ENCODE results near the gene ZNF777.
"Not testable (repeated sequence)": the region's sequence is repeated elsewhere in the genome, so short reads cannot be mapped to it uniquely, and the experiment has no call there.

ZNF777 gene

DNA sequence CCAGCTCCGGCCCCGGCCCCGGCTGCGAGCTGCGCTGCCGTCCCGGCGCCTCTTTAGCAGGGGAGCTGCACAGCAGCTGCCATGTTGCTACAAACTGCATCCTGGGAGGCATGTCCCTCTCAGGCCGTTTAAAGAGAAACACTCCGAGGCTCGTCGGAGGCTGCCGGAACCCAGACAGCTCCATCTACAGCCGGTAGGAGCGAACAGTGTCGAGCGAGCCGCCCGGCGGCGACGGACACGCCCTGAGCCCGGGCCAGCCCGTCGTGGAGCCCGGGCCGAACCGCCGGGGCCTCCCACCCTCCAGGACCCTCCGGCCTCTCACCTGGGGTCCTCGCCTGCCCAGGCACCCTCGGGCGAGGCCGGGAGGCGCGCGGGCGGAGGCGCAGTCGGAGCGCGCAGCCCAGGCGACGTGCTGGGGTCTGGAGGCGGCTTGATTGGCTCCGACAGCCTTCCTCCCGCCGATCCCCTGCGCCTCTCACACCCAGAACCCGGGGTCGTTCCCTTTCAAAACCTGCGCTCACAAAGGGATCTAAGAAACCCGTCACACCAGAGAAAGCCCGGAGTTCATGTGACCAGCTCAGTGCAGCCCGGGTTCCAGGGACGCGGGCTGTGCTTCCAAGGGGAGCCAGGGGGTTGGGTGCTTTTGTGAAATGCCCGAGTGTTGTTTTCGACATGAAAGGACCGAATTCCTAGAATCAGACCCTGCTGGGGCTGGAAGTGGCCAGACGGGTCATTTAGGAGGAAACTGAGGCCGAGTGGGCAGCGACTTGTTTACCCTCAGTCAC is at the start of gene ZNF777:
Gene ZNF777 (minus strand): TSS at position 570 of the 785 bp plus-strand sequence. CDS start 5,040 bp downstream, outside the sequence.
- DNase-seq (ENCODE audit: low spot score): peak; percentile 97

DNA sequence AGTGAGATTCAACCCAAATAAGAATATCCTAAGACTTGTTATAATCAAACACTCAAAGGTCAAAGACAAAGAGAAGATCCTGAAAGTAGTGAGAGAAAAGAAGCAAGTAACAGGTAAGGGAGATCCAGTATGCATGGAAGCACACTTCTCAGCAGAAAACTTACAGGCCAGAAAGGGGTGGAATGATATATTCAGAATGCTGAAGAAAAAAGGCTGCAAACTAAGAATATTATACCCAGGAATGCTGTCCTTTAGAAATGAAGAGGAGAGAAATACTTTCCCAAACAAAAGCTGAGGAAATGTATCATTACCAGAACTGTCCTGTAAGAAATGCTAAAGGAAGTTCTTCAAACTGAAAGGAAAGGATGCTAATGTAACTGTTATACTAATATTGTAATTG is 49.4 kb upstream of the ZNF777 start:
- DNase-seq (ENCODE audit: low spot score): no peak

DNA sequence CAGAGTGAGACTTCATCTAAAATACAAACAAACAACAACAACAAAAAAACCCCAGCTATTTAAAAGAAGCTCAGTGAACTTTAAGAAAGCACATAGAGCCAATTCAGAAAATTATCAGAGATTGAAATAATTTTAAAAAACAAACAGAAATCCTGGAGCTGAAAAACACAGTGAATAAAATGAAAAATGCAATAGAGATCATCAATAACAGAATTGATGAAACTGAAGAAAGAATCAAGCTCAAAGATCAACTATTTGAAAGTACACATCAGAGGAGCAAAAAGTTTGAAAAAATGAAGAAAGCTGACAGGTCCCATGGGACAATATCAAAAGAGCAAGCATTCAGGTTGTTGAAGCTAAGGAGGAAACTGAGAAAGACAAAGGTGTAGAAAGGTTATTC is 48.9 kb upstream of the ZNF777 start:
- DNase-seq (ENCODE audit: low spot score): no peak

DNA sequence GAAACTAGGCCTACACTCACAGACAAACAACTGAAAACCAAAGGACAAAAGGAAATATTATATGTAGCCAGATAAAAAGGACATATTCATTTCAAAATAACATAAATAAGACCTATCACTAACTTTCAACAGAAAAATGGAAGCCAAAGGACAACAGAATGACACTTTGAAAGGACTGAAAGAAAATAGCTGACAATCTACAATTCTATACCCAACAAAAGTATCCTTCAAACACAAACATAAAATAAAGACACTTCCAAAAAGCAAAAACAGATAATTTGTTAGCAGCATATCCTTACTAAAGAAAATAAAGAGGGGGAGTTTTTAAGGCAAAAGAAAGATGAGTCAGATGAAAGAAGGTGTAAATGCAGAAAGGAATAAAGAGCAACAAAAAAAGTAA is 44.7 kb upstream of the ZNF777 start:
- no peak for DNase-seq (ENCODE audit: low spot score)

DNA sequence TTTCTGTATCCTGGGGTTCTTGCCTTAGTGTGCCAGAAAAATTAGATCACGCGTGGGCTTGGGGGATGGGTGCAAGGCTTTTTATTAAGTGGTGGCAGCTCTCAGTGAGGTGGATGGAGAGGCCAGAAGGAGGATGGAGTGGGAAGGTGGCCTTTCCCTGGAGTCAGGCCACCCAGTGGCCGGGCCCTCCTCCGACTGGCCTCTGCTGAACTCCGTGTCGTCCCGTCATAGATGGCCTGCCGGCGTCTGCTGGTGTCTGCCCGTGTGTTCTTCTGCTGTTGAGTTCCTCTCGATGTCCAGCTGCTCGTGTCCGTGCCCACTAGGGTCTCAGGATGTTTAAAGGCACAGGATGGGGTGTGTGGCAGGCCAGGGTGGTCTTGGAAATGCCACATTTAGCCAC is 40.8 kb upstream of the ZNF777 start:
- DNase-seq (ENCODE audit: low spot score): no peak

DNA sequence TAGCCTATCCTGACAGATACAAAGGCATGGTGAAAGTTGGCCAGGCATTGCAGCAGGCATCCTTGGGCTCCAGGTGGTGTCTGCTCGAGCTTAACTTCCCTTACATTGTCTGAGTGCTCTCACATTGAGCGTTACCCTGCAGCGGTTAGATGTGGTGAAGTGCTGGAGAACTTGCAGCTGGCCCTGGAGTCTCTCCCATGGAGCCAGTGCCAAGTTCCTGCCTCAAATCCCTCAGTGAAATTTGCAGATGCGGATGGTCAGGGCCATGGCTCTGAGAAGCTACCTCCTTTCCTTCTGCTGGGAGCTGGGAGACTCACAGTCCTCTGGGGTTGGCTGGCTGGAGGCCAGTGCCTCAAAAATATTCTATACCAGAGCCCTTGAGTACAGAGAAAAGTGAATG is 40.0 kb upstream of the ZNF777 start:
- no peak for DNase-seq (ENCODE audit: low spot score)

DNA sequence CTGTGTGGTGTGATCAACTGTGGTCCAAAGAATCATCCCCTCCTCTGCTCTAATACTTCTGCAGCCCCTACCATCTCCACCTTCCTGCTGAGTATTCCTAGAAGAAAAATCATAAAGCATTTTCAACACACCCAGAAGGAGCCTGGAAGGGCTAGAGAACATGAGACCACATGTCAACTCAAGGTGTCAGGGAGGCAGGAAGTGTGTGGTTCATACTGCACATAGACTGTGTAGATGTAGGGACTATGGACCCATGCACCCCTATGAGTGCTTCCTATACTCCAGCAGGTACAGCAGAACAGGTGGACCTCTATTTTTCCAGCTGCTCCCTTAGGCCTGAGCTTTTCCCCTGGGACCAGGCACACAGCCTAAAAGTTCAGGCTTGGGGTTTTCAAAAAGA is 39.3 kb upstream of the ZNF777 start:
- DNase-seq (ENCODE audit: low spot score): no peak

DNA sequence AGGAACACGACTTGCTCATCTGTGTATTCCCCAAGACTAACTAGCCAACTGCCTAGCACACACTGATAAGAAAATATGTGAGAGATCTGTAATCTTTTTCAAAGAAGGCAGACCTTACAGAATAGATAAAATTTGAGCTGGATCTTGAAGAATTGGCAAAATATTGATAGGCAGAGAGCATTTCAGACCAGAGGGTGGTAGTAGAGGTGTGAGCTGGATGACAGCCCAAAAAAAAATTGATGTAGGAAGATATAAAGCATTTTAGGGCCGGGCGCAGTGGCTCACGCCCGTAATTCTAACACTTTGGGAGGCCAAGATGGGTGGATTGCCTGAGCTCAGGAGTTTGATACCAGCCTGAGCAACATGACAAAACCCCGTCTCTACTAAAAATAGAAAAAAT is 37.9 kb upstream of the ZNF777 start:
- no peak for DNase-seq (ENCODE audit: low spot score)

DNA sequence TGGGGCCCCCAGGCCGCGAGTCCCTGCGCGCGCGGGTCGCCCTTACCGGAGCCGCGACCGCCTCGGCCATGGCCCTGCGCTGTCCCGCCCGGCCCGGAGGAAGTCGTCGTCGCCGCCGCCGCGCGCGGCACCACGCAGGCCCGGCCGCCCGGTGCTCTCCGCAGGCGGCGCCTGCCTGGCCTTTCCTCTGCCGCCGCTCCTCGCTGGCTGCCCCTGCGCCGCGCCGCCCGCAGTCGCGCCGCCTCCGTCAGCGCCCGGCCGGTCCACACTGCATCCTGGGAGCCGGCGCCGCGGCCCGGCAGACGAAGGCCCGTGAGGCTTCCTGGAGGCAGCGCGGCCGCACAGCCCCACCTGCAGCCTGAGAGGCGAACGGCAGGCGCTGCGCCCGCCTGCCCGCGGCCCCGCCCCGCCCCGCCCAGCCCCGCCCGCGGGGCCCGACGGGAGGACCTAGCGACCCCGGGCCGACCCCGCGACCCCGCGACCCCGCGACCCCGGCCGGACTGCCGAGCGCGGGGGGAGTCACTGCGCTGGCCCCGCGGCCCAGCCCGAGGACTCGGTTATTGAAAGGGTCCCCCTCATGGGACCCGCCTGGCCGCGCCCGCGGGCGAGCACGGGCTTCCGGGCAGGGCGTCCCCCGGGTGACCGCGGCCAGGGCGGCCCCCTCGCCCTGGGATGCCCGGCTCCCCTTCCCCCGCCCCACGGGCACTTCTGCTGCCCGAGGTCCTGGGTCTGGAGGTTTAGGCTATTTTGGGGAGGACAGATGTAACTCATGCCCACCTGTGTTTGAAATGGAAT is 36.8 kb upstream of the ZNF777 start, which contains the start of gene ZNF746:
Gene ZNF746 (minus strand): TSS at position 343 of the 795 bp plus-strand sequence. CDS start 273 bp downstream, at position 70.
- DNase-seq (ENCODE audit: low spot score): peak; percentile 96

DNA sequence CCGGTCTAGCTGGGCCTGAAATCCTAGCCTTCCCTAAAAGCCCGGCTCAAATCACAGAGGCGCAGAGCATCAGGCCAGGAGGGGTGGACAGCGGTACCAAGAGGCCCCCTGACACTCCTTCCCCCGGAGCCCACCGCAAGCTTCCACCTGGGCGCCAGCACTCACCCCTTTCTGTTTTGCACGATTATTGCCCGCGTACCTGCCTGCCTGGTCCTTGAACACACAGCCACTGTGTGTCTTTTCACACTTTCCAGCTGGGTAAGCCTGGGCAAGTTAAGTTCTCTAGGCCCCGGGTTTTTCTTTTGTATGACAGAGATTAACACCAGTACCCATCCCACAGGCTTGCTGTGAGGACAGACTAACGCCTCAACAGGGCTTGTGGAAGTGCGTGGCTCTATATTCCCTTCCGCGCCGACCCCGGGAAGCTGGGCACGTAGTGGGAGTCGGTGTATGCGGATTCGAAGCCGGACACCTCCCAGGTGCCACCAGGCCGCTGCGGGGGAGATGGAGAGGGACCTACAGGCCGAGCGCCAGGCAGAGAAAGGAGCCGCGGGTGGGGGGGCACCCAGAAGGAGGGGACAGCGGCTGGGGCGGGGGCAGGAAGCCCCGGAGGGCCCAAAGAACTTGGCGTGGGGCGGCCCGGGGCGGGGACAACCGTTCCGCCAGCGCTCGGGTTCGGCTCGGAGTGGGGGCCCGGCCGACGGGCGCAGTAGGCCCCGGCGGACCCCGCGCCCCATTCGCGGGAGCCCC is 36.0 kb upstream of the ZNF777 start:
- DNase-seq (ENCODE audit: low spot score): peak; percentile 55

DNA sequence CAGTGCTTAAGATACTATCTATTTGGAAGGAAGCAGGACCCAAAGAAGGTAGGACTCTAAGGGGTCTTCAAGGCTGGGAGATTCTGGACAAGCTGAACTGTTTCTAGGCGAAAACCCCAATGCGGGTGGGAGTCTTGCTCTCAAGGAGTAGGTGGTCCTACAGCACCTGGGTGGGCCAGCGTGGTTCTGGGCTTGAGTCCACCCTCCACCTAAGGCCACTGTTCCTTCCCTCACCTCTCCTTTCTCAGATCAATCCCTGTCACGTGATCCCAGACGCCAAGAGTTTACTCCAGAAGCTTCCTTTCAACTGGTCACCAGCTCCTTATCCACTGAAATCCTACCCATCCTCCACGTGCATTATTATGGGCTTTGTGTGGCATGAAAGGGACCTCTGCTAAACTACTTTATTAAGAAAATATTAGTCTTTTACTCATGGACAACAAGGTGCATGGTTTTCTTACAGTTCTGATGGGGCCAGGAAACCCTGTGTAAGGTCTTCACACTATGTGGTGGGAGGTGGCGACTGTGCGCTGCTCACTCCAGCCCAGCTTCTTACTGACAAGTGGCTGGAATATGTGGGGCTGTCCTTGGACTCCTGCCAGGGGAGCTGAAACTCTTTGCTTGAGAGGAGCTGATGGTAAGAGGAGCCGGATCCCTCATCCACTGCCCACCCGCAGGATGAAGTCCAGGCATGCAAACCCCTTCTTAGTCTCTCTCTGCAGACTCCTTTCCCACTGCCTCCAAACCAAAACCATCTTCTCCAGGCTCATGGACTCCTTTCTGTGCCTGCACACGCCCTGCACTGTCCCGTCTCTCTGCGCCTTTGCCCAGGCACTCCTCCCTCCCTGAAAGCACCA is 35.2 kb upstream of the ZNF777 start:
- DNase-seq (ENCODE audit: low spot score): peak; percentile 46

DNA sequence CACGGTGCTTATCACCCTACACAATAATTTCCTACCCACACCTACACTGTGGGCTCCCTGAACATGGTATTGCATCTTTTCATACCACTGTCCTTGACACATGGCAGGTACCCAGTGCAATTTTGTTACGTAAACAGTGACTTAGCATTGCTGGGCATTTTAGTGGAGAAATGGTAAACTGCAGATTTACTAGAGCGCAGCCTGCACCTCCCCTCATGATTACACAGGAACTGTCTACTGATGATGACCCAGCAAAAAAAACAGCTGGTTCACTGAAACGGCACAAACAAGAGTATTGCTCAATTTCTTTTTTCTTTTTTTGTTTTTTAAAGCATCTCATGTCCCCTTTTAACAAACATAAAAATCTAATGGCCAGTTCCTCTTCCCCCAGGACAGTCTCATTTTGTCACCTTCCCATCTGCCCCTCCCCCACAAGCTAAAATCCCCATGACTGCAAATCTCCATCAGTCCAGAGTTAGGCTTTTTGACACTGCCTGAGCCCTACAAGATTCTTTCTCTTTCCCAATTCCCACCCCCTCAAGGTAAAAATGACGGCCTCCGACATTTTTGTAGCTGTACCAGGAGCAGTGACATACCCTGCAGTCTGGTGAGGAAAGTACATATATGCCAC is 34.0 kb upstream of the ZNF777 start:
- DNase-seq (ENCODE audit: low spot score): no peak

DNA sequence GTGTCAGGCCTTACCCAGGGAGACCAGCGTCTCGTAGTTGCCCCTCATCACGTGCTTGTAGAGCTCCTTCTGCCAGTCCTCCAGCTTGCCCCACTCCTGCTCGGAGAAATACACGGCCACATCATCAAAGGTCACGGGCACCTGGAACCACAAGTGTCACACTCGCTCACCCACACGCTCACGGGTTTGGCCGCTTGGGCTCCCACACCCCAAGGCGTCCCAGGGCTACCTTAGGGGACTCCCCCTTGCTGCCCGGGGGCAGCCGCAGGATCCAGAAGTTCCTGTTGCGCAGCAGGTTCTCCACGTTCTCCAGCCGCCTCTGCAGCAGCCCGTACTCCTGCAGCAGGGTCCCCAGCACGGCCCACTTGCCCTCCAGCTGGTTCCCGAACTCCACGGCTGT is 33.1 kb upstream of the ZNF777 start:
- DNase-seq (ENCODE audit: low spot score): not testable (repeated sequence)

DNA sequence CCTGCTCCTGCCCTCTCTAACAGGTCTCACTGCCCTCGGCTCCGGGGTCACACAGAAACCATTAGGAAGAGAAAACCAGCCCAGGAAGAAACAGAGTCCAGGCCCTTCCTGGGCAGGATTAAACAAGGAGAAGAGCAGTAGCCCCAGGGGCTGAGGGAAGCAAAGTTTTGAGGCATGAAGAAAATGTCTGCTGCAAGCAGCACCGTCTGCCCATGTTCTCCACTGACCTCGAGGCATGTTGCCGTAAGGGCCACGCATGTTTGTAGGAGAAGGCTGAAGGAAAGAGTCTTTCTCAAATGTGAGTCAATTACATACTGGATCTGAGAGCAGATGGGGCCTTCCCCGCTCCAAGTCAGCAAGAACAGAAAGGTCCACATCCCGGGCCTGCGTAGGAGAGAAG is 32.5 kb upstream of the ZNF777 start:
- no peak for DNase-seq (ENCODE audit: low spot score)

DNA sequence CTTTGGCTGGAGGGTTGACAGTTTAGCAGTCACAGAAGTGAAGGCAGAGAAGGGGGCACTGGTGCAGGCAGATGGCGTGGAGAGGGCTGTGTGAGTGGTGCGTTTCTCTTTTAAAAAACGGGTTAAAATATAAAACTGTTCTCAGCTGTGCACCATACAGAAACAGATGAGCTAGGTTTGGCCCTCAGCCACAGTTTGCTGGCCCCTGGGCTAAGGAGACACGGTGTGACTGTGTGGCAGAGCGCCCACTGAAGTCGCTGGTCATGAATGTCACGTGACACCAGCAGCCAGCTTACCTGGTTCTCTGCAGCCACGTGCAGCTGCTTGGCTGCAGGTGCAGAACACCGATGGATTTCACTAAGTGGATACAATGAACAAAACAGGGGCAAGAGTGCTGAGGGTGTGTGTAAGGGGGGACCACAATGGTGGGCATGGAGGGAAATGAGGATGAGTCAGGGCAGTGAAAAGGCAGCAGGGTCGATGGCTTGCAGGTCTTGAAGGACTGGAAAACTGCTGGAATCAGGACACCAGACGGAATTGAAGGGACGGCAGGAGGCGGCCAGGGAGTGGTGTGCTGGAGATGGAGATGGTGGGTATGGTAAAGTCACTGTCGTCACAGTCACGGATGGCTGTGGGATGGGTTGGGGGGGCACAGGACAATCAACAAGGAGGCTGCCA is 29.4 kb upstream of the ZNF777 start:
- DNase-seq (ENCODE audit: low spot score): no peak

DNA sequence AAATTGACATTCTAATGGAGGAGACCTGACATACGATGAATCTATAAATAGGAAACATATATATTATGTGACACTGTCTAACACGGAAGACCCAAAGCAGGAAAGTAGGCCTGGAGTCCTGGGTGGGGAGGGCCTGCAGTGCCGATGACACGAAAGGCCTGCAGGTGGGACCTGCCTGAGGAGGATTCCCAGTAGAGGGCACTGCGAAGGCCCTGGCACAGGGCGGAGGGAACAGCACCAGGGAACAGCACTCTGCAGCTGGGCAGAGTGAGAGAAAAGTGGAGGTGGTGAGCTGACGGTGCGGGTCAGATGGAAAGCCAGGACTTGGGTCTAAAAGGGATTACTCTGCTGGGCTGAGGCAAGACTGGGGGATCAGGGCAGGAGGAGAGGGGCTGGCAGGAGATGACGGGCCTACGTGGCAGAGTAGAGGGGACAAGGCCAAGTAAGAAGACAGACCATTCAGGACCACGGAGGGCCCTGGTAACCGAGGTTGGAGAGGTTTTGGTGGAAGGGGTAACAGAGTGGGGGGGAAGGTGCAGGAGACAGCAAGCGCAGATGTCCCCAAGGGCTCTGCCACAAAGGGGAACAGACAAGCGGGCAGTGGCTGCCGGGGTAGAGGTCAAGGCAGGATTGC is 28.6 kb upstream of the ZNF777 start:
- no peak for DNase-seq (ENCODE audit: low spot score)

DNA sequence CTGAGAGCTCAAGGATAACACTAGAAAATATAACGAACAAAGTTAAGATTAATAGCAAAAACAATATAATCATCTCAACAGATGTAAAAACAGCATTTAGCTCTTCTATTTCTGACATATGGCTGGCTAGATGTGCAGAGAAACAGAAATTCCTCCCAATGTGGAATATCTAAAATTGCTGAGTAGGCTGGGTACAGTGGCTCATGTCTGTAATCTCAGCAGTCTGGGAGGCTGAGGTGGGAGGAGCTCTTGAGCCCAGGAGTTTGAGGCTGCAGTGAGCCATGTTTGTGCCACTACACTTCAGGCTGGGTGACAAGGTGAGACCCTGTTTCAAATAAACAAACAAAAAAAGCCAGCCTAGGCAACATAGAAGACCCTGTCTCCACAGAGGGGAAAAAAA is 18.7 kb upstream of the ZNF777 start:
- no peak for DNase-seq (ENCODE audit: low spot score)

DNA sequence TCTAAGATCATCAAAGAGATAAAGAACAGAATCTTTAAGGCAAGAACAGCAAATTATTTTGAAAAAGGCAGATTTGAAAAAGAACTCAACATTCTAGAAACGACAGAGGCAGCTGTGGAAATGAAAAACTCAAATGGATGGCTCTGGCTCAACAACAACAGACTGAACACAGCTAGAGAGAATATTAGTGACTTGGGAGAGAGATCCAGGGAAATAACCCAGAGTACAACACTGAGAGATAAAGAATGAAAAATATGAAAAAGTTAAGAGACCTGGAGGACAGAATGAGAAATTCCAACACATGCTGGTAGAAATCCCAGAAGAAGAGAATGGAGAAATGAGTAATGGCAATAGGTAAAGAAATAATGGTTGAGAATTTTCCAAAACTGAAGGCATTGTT is 17.9 kb upstream of the ZNF777 start:
- no peak for DNase-seq (ENCODE audit: low spot score)

DNA sequence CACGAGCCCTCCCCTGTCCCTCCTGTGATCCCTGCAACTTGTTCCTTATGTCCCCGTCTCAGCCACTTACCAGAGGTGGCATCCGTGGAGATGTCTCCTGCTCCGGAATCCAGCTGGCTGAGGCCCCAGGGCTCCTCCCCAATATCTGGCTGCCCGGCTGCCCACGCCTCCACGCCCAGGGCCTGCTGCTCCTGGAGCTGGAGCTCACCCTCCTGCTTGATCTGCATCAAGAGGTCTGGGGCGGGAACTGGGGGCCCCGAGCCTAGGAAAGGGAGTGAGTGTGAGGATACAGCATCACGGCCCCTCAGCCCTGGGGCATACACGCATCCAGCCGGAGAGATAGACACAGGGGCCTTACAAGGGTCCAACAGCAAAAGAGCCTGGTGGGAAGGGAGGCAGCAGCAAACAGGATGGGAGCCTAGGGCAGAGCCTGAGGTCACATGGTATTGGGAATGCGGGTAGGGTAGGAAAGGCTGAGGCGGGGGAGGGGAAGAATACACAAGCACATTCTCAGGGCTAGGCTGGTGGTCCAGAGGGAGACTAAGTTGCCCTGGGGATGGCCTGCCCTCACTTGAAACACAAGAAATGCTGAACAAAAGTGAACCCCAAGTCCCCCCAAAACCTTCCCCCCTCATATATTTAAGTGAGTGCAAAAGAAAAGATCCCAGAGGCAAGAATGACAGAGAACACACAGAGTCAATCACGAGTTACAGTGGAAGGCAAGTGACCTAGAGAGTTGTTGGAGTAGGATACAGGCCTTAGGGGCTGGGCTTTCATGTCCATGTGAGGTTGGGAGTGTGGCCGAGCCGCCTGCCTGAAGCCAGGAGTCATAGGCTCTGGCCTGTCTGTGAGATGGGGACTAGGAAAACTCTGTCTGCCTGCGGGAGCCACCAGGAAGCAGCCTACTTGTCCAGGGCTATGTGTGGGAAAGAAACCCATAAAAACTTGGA is 16.9 kb upstream of the ZNF777 start:
- no peak for DNase-seq (ENCODE audit: low spot score)

All from AG08396 (cell line).